GM12875 (cell line): ENCODE measurements around the gene ATP2A3.
"Not testable (repeated sequence)": the region's sequence is repeated elsewhere in the genome, so short reads cannot be mapped to it uniquely, and the experiment has no call there.

Source experiments
- H3K4me3 ChIP-seq: one replicate; pipeline ENCODE4 v1.5.1; 2011; ENCODE audit warnings: low read depth, low read length, control low read depth
- CTCF ChIP-seq: IDR thresholded peaks from 2 replicates; pipeline ENCODE4 v1.5.1; 2011; ENCODE audit warnings: low read depth, mild to moderate bottlenecking, control low read depth, inconsistent platforms, low read length, moderate library complexity, borderline replicate concordance; ENCODE audit not compliant: insufficient read depth

Gene ATP2A3

GRCh38 chr17:4001048-4001590 lies 36.9 kb upstream of the ATP2A3 start:
- H3K4me3 ChIP-seq, result no peak overlapping the region
- no peak for TF ChIP-seq CTCF

DNA sequence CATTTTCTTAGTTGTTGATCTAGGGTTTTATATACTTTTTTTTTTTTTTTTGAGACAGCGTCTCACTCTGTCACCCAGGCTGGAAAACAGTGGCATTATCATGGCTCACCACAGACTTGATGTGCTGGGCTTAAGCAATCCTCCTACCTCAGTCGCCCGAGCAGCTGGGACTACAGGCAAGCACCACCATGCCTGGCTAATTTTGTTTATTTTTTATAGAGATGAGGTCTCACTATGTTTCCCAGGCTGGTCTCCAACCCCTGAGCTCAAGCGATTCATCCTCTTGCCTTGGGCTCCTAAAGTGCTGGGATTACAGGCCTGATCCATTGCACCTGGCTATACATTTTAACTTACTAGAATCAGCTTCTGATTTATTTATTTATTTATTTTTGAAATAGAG lies 34.2 kb upstream of the ATP2A3 start:
- TF ChIP-seq CTCF, result no peak
- no peak overlapping the region for H3K4me3 ChIP-seq

- no peak overlapping the region for H3K4me3 ChIP-seq
- no peak for TF ChIP-seq CTCF
These were observed 30.8 kb upstream of the ATP2A3 start for GRCh38 chr17:3995067-3995466.

GRCh38 chr17:3994221-3994576 lies 30.0 kb upstream of the ATP2A3 start:
- no peak overlapping the region for H3K4me3 ChIP-seq
- TF ChIP-seq CTCF, result no peak

- no peak for TF ChIP-seq CTCF
- no peak overlapping the region for H3K4me3 ChIP-seq
These were observed 29.4 kb upstream of the ATP2A3 start for GRCh38 chr17:3993493-3994220.

DNA sequence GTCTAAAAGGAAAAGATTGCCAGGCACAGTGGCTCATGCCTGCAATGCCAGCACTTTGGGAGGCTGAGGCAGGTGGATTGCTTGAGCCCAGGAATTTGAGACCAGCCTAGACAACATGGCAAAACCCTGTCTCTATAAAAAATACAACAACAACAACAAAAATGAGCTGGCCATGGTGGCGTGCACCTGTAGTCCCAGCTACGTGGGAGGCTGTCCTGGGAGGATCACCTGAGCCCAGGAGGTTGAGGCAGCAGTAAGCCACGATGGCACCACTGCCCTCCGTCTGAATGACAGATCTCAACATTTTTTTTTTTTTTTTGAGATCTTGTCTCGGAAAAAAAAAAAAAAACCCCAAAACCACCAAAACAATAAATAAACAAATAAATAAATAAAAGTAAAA lies 28.1 kb upstream of the ATP2A3 start:
- H3K4me3 ChIP-seq, result no peak overlapping the region
- TF ChIP-seq CTCF, result no peak

GRCh38 chr17:3991699-3992098 lies 27.5 kb upstream of the ATP2A3 start:
- not testable (repeated sequence) for H3K4me3 ChIP-seq
